GM21717 (cell line): ENCODE results near the gene IPO5.
"Not testable (repeated sequence)": the region's sequence is repeated elsewhere in the genome, so short reads cannot be mapped to it uniquely, and the experiment has no call there.

Source experiments
- ATAC-seq: cut with Tn5 transposase; IDR thresholded peaks from one replicate; pipeline ENCODE4 v1.9.1; 2021; ENCODE audit warnings: mild to moderate bottlenecking, moderate library complexity; ENCODE audit not compliant: unreplicated experiment

Gene IPO5

GRCh38 chr13:98007001-98007400 is 53.5 kb downstream of the IPO5 start:
- ATAC-seq, result no peak

GRCh38 chr13:98013241-98013640 is 59.8 kb downstream of the IPO5 start:
- ATAC-seq, result no peak

GRCh38 chr13:98014766-98015165 is 61.3 kb downstream of the IPO5 start:
- no peak for ATAC-seq

GRCh38 chr13:98018293-98018692 is 64.8 kb downstream of the IPO5 start:
- ATAC-seq, result no peak

- ATAC-seq, result no peak
These were observed 65.7 kb downstream of the IPO5 start for GRCh38 chr13:98019186-98019585.

- ATAC-seq, result no peak
These were observed 66.8 kb downstream of the IPO5 start for GRCh38 chr13:98020271-98020670.

- ATAC-seq, result no peak
These were observed 68.7 kb downstream of the IPO5 start for GRCh38 chr13:98022210-98022609.

GRCh38 chr13:98025480-98026025 is 72.1 kb downstream of the IPO5 start:
- ATAC-seq, result no peak

- no peak for ATAC-seq
These were observed 73.0 kb downstream of the IPO5 start for GRCh38 chr13:98026457-98026857.

GRCh38 chr13:98032168-98032567 is 78.7 kb downstream of the IPO5 start:
- no peak for ATAC-seq

- ATAC-seq, result no peak
These were observed 80.1 kb downstream of the IPO5 start for GRCh38 chr13:98033277-98034247.

- ATAC-seq, result no peak
These were observed 81.9 kb downstream of the IPO5 start for GRCh38 chr13:98035373-98035772.

GRCh38 chr13:98036564-98037302 is 83.3 kb downstream of the IPO5 start:
- ATAC-seq, result not testable (repeated sequence)

GRCh38 chr13:98039261-98039660 is 85.8 kb downstream of the IPO5 start:
- no peak for ATAC-seq

GRCh38 chr13:98039964-98040363 is 86.5 kb downstream of the IPO5 start:
- ATAC-seq, result no peak

- ATAC-seq, result no peak
These were observed 87.8 kb downstream of the IPO5 start for GRCh38 chr13:98041081-98041820.

- no peak for ATAC-seq
These were observed 90.8 kb downstream of the IPO5 start for GRCh38 chr13:98044301-98044700.

- ATAC-seq, result not testable (repeated sequence)
These were observed 94.3 kb downstream of the IPO5 start for GRCh38 chr13:98047785-98048184.

- ATAC-seq, result no peak
These were observed 94.8 kb downstream of the IPO5 start for GRCh38 chr13:98048265-98048664.

GRCh38 chr13:98050041-98050466 is 96.6 kb downstream of the IPO5 start:
- no peak for ATAC-seq

- no peak for ATAC-seq
These were observed 98.9 kb downstream of the IPO5 start for GRCh38 chr13:98052412-98052811.
